Pancreas (tissue), 10 donors: ENCODE data around the gene GSG1L. TPM values are rescaled to one million over a fixed set of nuclear protein-coding genes. Genes with fewer than 3 reads are reported as not detected.
A peak's percentile ranks its signal among the peaks of the same experiment; 100 is the strongest.

ENCODE experiments used
- ATAC-seq, 4 donors: fragments of 200-7000 bp; cut with Tn5 transposase; one replicate each; pipeline versions ENCODE4 v1.8.0 to v1.9.1; 2020; ENCODE audit warnings: mild to moderate bottlenecking in 4 of 4, moderate library complexity in 4 of 4
- DNase-seq, 6 donors: peaks; one replicate each; pipeline ENCODE4 v3.0.0-alpha.2; 2020
- FAIRE-seq: peaks from 2 replicates; lab custom pipeline; 2012; peaks lifted over from hg19 to GRCh38; lab: Jason Lieb, UNC
- H3K27ac ChIP-seq, 4 donors: fragments of 200-600 bp; sonication (generic); 1 replicate in 3 of 4; 2 replicates in 1 of 4; pipeline versions ENCODE4 v1.5.0 to v1.8.0; 2020
- H3K27me3 ChIP-seq, 4 donors: fragments of 200-600 bp; one replicate each; pipeline ENCODE4 v1.8.0; 2021
- H3K36me3 ChIP-seq, 3 donors: fragments of 200-600 bp; sonication (generic) in 1 of 3; one replicate each; pipeline versions ENCODE4 v1.5.0 to v1.8.0; 2020 to 2021
- H3K4me1 ChIP-seq, 3 donors: fragments of 200-600 bp; one replicate each; pipeline ENCODE4 v1.8.0; 2021
- H3K4me3 ChIP-seq, 4 donors: fragments of 200-600 bp; sonication (generic) in 2 of 4; one replicate each; pipeline versions ENCODE4 v1.5.0 to v1.8.0; 2020 to 2021
- H3K9me3 ChIP-seq, 4 donors: fragments of 200-600 bp; one replicate each; pipeline ENCODE4 v1.8.0; 2021
- WGBS, 2 donors: extraction: QIAGEN DNeasy Blood & Tissue Kit; methylation state at CpG; one replicate each; pipeline ENCODE4 v1.1.7; 2013; 5-methylcytosine and 5-hydroxymethylcytosine counted together
- intact Hi-C, 3 donors: fragments of 100-400 bp; cut with DNase I; formaldehyde crosslinking; loops; one replicate each; pipeline versions ENCODE4 v1.11.1 to v1.14.2; 2022
- polyA plus RNA-seq, 2 donors: library from polyadenylated mRNA; stranded (reverse); fragments of 200-250 nt; gene quantifications; one replicate each; pipeline ENCODE4 v1.2.3, GENCODE V29; 2013
- total RNA-seq, 6 donors: library from RNA; stranded (reverse); fragmentation: NEBNext Ultra II Directional in 4 of 6; extraction: Animal tissue kit (Norgen Biotek cat#: 25700) in 4 of 6; gene quantifications; one replicate each; pipeline versions ENCODE4 v1.2.1 to v1.2.4, GENCODE V29; 2021 to 2023
- TF ChIP-seq, protein P1 (sequence below), 4 donors: fragments of 200-600 bp; sonication (generic) in 3 of 4; IDR thresholded peaks; one replicate each; pipeline versions ENCODE4 v1.5.0 to v1.8.0; 2021; ENCODE audit warnings: antibody characterized with exemption in 4 of 4
- donor health status: healthy with polysubstance abuse.
- donor health status: DM: no; HTN: no; CAD: no; lungs with moderate emphysema.
- donor health status: DM: no; HTN: no; CAD: no.
- donor health status: control.
- donor health status: control.
- donor health status: Bipolar disorder and iron deficiency.
- donor health status: DM: yes; HTN: yes; CAD: no.
- donor health status: DM: no; HTN: no; CAD: no.
- donor health status: DM: no; HTN: no; CAD: no.
- donor health status: DM: yes; HTN: yes; CAD: no.

The GSG1L gene
- total and polyA plus RNA-seq, 8 donors, result 0.02 to 0.12 TPM; not detected in 6

GRCh38 chr16:27778171-27778925, 285.2 kb downstream of the GSG1L start:
- no peak overlapping the region for H3K4me3 ChIP-seq
- FAIRE-seq (no peak), ATAC-seq (no peak), DNase-seq (no peak)
- no peaks in the 10 kb centered on the region for H3K27me3 ChIP-seq
- no peak overlapping the region for H3K27ac ChIP-seq
- intact Hi-C loops, result no loop called here
- H3K36me3 ChIP-seq, result peaks cover 0 to 13% (median 0%) of the 10 kb centered on the region in 3 donors
- TF ChIP-seq, protein P1, sequence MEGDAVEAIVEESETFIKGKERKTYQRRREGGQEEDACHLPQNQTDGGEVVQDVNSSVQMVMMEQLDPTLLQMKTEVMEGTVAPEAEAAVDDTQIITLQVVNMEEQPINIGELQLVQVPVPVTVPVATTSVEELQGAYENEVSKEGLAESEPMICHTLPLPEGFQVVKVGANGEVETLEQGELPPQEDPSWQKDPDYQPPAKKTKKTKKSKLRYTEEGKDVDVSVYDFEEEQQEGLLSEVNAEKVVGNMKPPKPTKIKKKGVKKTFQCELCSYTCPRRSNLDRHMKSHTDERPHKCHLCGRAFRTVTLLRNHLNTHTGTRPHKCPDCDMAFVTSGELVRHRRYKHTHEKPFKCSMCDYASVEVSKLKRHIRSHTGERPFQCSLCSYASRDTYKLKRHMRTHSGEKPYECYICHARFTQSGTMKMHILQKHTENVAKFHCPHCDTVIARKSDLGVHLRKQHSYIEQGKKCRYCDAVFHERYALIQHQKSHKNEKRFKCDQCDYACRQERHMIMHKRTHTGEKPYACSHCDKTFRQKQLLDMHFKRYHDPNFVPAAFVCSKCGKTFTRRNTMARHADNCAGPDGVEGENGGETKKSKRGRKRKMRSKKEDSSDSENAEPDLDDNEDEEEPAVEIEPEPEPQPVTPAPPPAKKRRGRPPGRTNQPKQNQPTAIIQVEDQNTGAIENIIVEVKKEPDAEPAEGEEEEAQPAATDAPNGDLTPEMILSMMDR (IDR thresholded peaks at IDR 0.05), result no peak
- H3K9me3 ChIP-seq, result no peaks in the 10 kb centered on the region
- WGBS, 2 donors, result 94% methylated on average over 20 of the region's 20 CpGs
- H3K4me1 ChIP-seq, result no peaks in the 10 kb centered on the region

- Histone ChIP-seq H3K27ac (no peak overlapping the region), H3K27me3 (no peaks in the 10 kb centered on the region), H3K4me1 (no peaks in the 10 kb centered on the region), H3K4me3 (no peak overlapping the region), H3K36me3 (peaks cover 0 to 13% (median 0%) of the 10 kb centered on the region in 3 donors), H3K9me3 (no peaks in the 10 kb centered on the region)
- intact Hi-C loops, result no loop called here
- no peak for DNase-seq
- TF ChIP-seq, protein P1 (IDR thresholded peaks at IDR 0.05), result no peak
- ATAC-seq, result no peak
- FAIRE-seq, result no peak
- 83 to 87% methylated on average over 13 of the region's 13 CpGs for WGBS, 2 donors
These were observed 286.0 kb downstream of the GSG1L start for GRCh38 chr16:27777527-27777926.

- ATAC-seq, result no peak
- H3K27me3 ChIP-seq, result no peaks in the 10 kb centered on the region
- H3K9me3 ChIP-seq, result no peaks in the 10 kb centered on the region
- 90 to 93% methylated on average over 26 of the region's 26 CpGs for WGBS, 2 donors
- H3K36me3 ChIP-seq, result peaks cover 0 to 19% (median 0%) of the 10 kb centered on the region in 3 donors
- DNase-seq, result peak in 1 of 6 donors; percentile 26
- FAIRE-seq, result no peak
- no peak overlapping the region for H3K4me3 ChIP-seq
- no peak overlapping the region for H3K27ac ChIP-seq
- TF ChIP-seq, protein P1 (IDR thresholded peaks at IDR 0.05), result no peak
- intact Hi-C loops, result no loop called here
- no peaks in the 10 kb centered on the region for H3K4me1 ChIP-seq
These were observed 286.8 kb downstream of the GSG1L start for GRCh38 chr16:27776556-27777225.

GRCh38 chr16:27775254-27775653, 288.3 kb downstream of the GSG1L start:
- Histone ChIP-seq H3K4me3 (no peak overlapping the region), H3K27me3 (no peaks in the 10 kb centered on the region), H3K4me1 (no peaks in the 10 kb centered on the region), H3K36me3 (peaks cover 0 to 28% (median 0%) of the 10 kb centered on the region in 3 donors), H3K27ac (no peak overlapping the region), H3K9me3 (no peaks in the 10 kb centered on the region)
- TF ChIP-seq, protein P1 (IDR thresholded peaks at IDR 0.05), result no peak
- FAIRE-seq, result no peak
- ATAC-seq, result no peak
- intact Hi-C loops, result no loop called here
- peak in 1 of 6 donors; percentile 23 for DNase-seq
- 94 to 97% methylated on average over 8 of the region's 8 CpGs for WGBS, 2 donors
